Measurements from ENCODE around the gene NOS3. TPM values are rescaled to one million over a fixed set of nuclear protein-coding genes. Genes with fewer than 3 reads are reported as not detected.

Gene NOS3
- total and polyA plus RNA-seq, 2 donors (not counting 3 experiments of a cell fraction or from before 2014, with no cell fraction given) = 82.8 to 95.1 TPM

GRCh38 chr7:151063212-151063561 lies 72.4 kb downstream of the NOS3 start:
- intact Hi-C loops (cut with micrococcal nuclease) (no loop called here), dilution Hi-C loops (cut with MboI; ENCODE audit: extremely low pct_ligation_motif_present, low sequenced_read_pairs) (no loop called here)
- no peak overlapping the region for H2AFZ ChIP-seq (ENCODE audit: low read depth, low read length)
- H3K79me2 ChIP-seq (ENCODE audit: control insufficient read depth, insufficient read depth, low read length) = peaks cover 34% of the 10 kb centered on the region
- CTCF ChIA-PET = no interaction called here
- no peaks in the 10 kb centered on the region for H4K20me1 ChIP-seq (replicated peaks; ENCODE audit: control insufficient read depth, extremely low read depth, insufficient read depth, low read length)
- H3K27ac ChIP-seq (ENCODE audit: insufficient read depth, low read depth, low read length) = no peak overlapping the region
- H3K4me3 ChIP-seq (replicated peaks in 1 of 3; ENCODE audit: insufficient read depth in 1 of 3, low read depth in 1 of 3, low read length in 3 of 3) = no peak overlapping the region
- POLR2A ChIA-PET = no interaction called here
- H3K36me3 ChIP-seq (ENCODE audit: control insufficient read depth in 2 of 2, extremely low read depth in 1 of 2, insufficient read depth in 2 of 2, low read length in 2 of 2) = peaks cover 12 to 37% of the 10 kb centered on the region in 2 experiments
- no peaks in the 10 kb centered on the region for H3K9me1 ChIP-seq (replicated peaks; ENCODE audit: control insufficient read depth, extremely low read depth, insufficient read depth, low read length)
- H3K9me3 ChIP-seq (replicated peaks; ENCODE audit: control insufficient read depth, insufficient read depth, low read length) = no peaks in the 10 kb centered on the region
- no TSS peak for BruUV-seq (replicated peaks)
- no peak for DNase-seq (ENCODE audit: low read depth, low spot score)
- H3K9ac ChIP-seq (replicated peaks; ENCODE audit: extremely low read depth, insufficient read depth, low read length) = no peak overlapping the region
- no peaks in the 10 kb centered on the region for H3K27me3 ChIP-seq (ENCODE audit: control insufficient read depth in 2 of 2, insufficient read depth in 2 of 2, low read length in 2 of 2)
- H3K4me2 ChIP-seq (ENCODE audit: insufficient read depth, low read length) = no peak overlapping the region
- FAIRE-seq = no peak
- peaks cover 21% of the 10 kb centered on the region for H3K4me1 ChIP-seq (ENCODE audit: control insufficient read depth, extremely low read depth, insufficient read depth, low read length)
- TF ChIP-seq, protein P1, sequence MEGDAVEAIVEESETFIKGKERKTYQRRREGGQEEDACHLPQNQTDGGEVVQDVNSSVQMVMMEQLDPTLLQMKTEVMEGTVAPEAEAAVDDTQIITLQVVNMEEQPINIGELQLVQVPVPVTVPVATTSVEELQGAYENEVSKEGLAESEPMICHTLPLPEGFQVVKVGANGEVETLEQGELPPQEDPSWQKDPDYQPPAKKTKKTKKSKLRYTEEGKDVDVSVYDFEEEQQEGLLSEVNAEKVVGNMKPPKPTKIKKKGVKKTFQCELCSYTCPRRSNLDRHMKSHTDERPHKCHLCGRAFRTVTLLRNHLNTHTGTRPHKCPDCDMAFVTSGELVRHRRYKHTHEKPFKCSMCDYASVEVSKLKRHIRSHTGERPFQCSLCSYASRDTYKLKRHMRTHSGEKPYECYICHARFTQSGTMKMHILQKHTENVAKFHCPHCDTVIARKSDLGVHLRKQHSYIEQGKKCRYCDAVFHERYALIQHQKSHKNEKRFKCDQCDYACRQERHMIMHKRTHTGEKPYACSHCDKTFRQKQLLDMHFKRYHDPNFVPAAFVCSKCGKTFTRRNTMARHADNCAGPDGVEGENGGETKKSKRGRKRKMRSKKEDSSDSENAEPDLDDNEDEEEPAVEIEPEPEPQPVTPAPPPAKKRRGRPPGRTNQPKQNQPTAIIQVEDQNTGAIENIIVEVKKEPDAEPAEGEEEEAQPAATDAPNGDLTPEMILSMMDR (IDR thresholded peaks at IDR 0.05; ENCODE audit: extremely low read depth in 1 of 2, insufficient read depth in 1 of 2, low read depth in 1 of 2, low read length in 2 of 2) = no peak
- TF ChIP-seq POLR2AphosphoS5 (IDR thresholded peaks at IDR 0.05; ENCODE audit: insufficient read depth, low read depth, low read length) (no peak), POLR2A (IDR thresholded peaks at IDR 0.05; ENCODE audit: low read depth, low read length) (no peak), MAX (IDR thresholded peaks at IDR 0.05; ENCODE audit: insufficient read depth, insufficient read length) (no peak), GATA2 (IDR thresholded peaks at IDR 0.05; ENCODE audit: insufficient read depth, insufficient read length, low read depth, low read length) (no peak), JUN (IDR thresholded peaks at IDR 0.05; ENCODE audit: borderline replicate concordance, insufficient read depth, insufficient read length, low read depth) (no peak), FOS (IDR thresholded peaks at IDR 0.05; ENCODE audit: borderline replicate concordance, insufficient read depth, low read length) (no peak)

Other genes starting within 250 kb of the NOS3 start
- gene TMEM176B, start 190.7 kb upstream of the NOS3 start, total RNA-seq = not detected in 2 replicates
- gene TMEM176B, start 190.7 kb upstream of the NOS3 start, polyA plus RNA-seq = 0.13 and 0.23 TPM in 2 replicates
- not detected in 2 replicates for gene TMEM176A, start 190.2 kb upstream of the NOS3 start, total RNA-seq
- gene TMEM176A, start 190.2 kb upstream of the NOS3 start, polyA plus RNA-seq = not detected in 2 replicates
- not detected in 2 replicates for gene AOC1, start 138.5 kb upstream of the NOS3 start, total RNA-seq
- gene AOC1, start 138.5 kb upstream of the NOS3 start, polyA plus RNA-seq = not detected in 2 replicates
- gene KCNH2, start 12.7 kb upstream of the NOS3 start, total RNA-seq = 0.09 TPM in 1 of 2 replicates, not detected in the other
- gene KCNH2, start 12.7 kb upstream of the NOS3 start, polyA plus RNA-seq = 0.03 and 0.10 TPM in 2 replicates
- gene ATG9B, start 33.5 kb downstream of the NOS3 start, total RNA-seq = not detected in 2 replicates
- 0.02 and 0.04 TPM in 2 replicates for gene ATG9B, start 33.5 kb downstream of the NOS3 start, polyA plus RNA-seq
- 46.3 and 48.5 TPM in 2 replicates for gene ABCB8, start 37.4 kb downstream of the NOS3 start, total RNA-seq
- gene ABCB8, start 37.4 kb downstream of the NOS3 start, polyA plus RNA-seq = 38.0 and 43.2 TPM in 2 replicates
- 0.69 and 1.4 TPM in 2 replicates for gene ASIC3, start 57.5 kb downstream of the NOS3 start, total RNA-seq
- 0.70 and 1.1 TPM in 2 replicates for gene ASIC3, start 57.5 kb downstream of the NOS3 start, polyA plus RNA-seq
- 16.5 and 17.7 TPM in 2 replicates for gene CDK5, start 66.9 kb downstream of the NOS3 start, total RNA-seq
- gene CDK5, start 66.9 kb downstream of the NOS3 start, polyA plus RNA-seq = 38.2 and 38.3 TPM in 2 replicates
- 172 and 187 TPM in 2 replicates for gene SLC4A2, start 68.6 kb downstream of the NOS3 start, total RNA-seq
- gene SLC4A2, start 68.6 kb downstream of the NOS3 start, polyA plus RNA-seq = 108 and 120 TPM in 2 replicates
- 71.6 and 73.3 TPM in 2 replicates for gene FASTK, start 89.8 kb downstream of the NOS3 start, total RNA-seq
- 113 and 137 TPM in 2 replicates for gene FASTK, start 89.8 kb downstream of the NOS3 start, polyA plus RNA-seq
- 36.7 and 41.3 TPM in 2 replicates for gene TMUB1, start 92.5 kb downstream of the NOS3 start, total RNA-seq
- gene TMUB1, start 92.5 kb downstream of the NOS3 start, polyA plus RNA-seq = 45.3 and 66.0 TPM in 2 replicates
- gene AGAP3, start 95.5 kb downstream of the NOS3 start, total RNA-seq = 171 and 173 TPM in 2 replicates
- gene AGAP3, start 95.5 kb downstream of the NOS3 start, polyA plus RNA-seq = 174 and 240 TPM in 2 replicates
- gene GBX1, start 176.7 kb downstream of the NOS3 start, total RNA-seq = not detected in 2 replicates
- not detected in 2 replicates for gene GBX1, start 176.7 kb downstream of the NOS3 start, polyA plus RNA-seq
- not detected in 2 replicates for gene ASB10, start 196.2 kb downstream of the NOS3 start, total RNA-seq
- not detected in 2 replicates for gene ASB10, start 196.2 kb downstream of the NOS3 start, polyA plus RNA-seq
- gene H2BK1, start 219.5 kb downstream of the NOS3 start, total RNA-seq = not detected in 2 replicates
- not detected in 2 replicates for gene H2BK1, start 219.5 kb downstream of the NOS3 start, polyA plus RNA-seq
- 56.7 and 61.6 TPM in 2 replicates for gene ABCF2, start 236.2 kb downstream of the NOS3 start, total RNA-seq
- gene ABCF2, start 236.2 kb downstream of the NOS3 start, polyA plus RNA-seq = 43.0 and 45.3 TPM in 2 replicates
- gene CHPF2, start 241.5 kb downstream of the NOS3 start, total RNA-seq = 73.0 and 75.0 TPM in 2 replicates
- 72.8 and 95.3 TPM in 2 replicates for gene CHPF2, start 241.5 kb downstream of the NOS3 start, polyA plus RNA-seq